Ovary (tissue), 9 donors: ENCODE results near the gene GLDN. TPM values are rescaled to one million over a fixed set of nuclear protein-coding genes. Genes with fewer than 3 reads are reported as not detected.

ENCODE experiments used
- DNase-seq, 5 donors: peaks; one replicate each; pipeline ENCODE4 v3.0.0-alpha.2; 2019 to 2020
- H3K27ac ChIP-seq, 2 donors: fragments of 200-600 bp; one replicate each; pipeline versions ENCODE4 v1.5.1 to v1.8.0; 2019 to 2022
- H3K27me3 ChIP-seq: fragments of 200-600 bp; one replicate; pipeline ENCODE4 v1.8.0; 2022
- H3K36me3 ChIP-seq: fragments of 200-600 bp; sonication (generic); one replicate; pipeline ENCODE4 v1.5.1; 2019
- H3K4me1 ChIP-seq: one replicate; pipeline ENCODE4 v1.8.1; 2013; ENCODE audit warnings: mild to moderate bottlenecking, moderate library complexity; ENCODE audit not compliant: insufficient read depth
- H3K4me3 ChIP-seq: fragments of 200-600 bp; sonication (generic); one replicate; pipeline ENCODE4 v1.5.1; 2017
- H3K9me3 ChIP-seq, 2 donors: fragments of 200-600 bp in 1 of 2; sonication (generic) in 1 of 2; one replicate each; pipeline versions ENCODE4 v1.5.1 to v1.8.1; 2013 to 2019; ENCODE audit warnings: mild to moderate bottlenecking in 1 of 2, moderate library complexity in 1 of 2
- EP300 ChIP-seq: sonication (generic); formaldehyde crosslinking; IDR thresholded peaks from one replicate; pipeline ENCODE4 v1.6.1; 2017; ENCODE audit warnings: antibody characterized with exemption
- POLR2A ChIP-seq: fragments of 450-650 bp; IDR thresholded peaks from one replicate; pipeline ENCODE4 v1.6.1; 2017; ENCODE audit warnings: antibody characterized with exemption, mild to moderate bottlenecking, moderate library complexity
- WGBS, 3 donors: extraction: QIAGEN DNeasy Blood & Tissue Kit in 1 of 3; methylation state at CpG; one replicate each; pipeline versions ENCODE4 v1.1.5 to v1.1.7; 2013 to 2017; 5-methylcytosine and 5-hydroxymethylcytosine counted together
- intact Hi-C, 4 donors: fragments of 100-400 bp; cut with DNase I; formaldehyde crosslinking; loops; one replicate each; pipeline versions ENCODE4 v1.11.0 to v1.15.1; 2022 to 2023
- microRNA-seq, 3 donors: library from miRNA; unstranded; fragments of <30 nt; microRNA quantifications; one replicate each; pipeline versions ENCODE4 to v1.2.0, GENCODE V29; 2019 to 2020
- polyA plus RNA-seq, 2 donors: library from polyadenylated mRNA; stranded (reverse); fragments of 200-250 nt in 1 of 2; fragments of 350-450 nt in 1 of 2; fragmentation: Illumina TruSeq in 1 of 2; extraction: RNeasy Lipid Tissue Mini Kit (QIAGEN cat#74804) in 1 of 2; gene quantifications; one replicate each; pipeline ENCODE4 v1.2.3, GENCODE V29; 2013 to 2014
- small RNA-seq: library from RNA; depleted of rRNA; stranded (forward); fragments of <200 nt; gene quantifications from one replicate; pipeline ENCODE3, GENCODE V24; 2016
- total RNA-seq, 7 donors: library from RNA; depleted of rRNA in 2 of 7; stranded (reverse); fragments of >200 nt in 2 of 7; fragmentation: NEBNext Ultra II Directional in 3 of 7; extraction: Animal tissue kit (Norgen Biotek cat#: 25700) in 3 of 7; gene quantifications; one replicate each; pipeline versions ENCODE4 v1.1.0 to v1.2.4, GENCODE V29; 2016 to 2023
- TF ChIP-seq, protein P1 (sequence below), 3 donors: fragments of 450-650 bp in 2 of 3; fragments of 200-600 bp in 1 of 3; IDR thresholded peaks; one replicate each; pipeline versions ENCODE4 v1.5.1 to v1.8.0; 2016 to 2022; ENCODE audit warnings: antibody characterized with exemption in 3 of 3, mild to moderate bottlenecking in 1 of 3
- donor health status: DM: no; HTN: no; CAD: no; lungs with moderate emphysema.
- donor health status: DM: no; HTN: no; CAD: no.
- donor health status: Bipolar disorder and iron deficiency.
- donor health status: DM: yes; HTN: yes; CAD: no.
- donor health status: DM: no; HTN: no; CAD: no.
- donor health status: DM: yes; HTN: yes; CAD: no.

Gene GLDN
- total and polyA plus RNA-seq, 9 donors, result 0.33 to 10.3 (median 2.3) TPM; not detected in 1

DNA sequence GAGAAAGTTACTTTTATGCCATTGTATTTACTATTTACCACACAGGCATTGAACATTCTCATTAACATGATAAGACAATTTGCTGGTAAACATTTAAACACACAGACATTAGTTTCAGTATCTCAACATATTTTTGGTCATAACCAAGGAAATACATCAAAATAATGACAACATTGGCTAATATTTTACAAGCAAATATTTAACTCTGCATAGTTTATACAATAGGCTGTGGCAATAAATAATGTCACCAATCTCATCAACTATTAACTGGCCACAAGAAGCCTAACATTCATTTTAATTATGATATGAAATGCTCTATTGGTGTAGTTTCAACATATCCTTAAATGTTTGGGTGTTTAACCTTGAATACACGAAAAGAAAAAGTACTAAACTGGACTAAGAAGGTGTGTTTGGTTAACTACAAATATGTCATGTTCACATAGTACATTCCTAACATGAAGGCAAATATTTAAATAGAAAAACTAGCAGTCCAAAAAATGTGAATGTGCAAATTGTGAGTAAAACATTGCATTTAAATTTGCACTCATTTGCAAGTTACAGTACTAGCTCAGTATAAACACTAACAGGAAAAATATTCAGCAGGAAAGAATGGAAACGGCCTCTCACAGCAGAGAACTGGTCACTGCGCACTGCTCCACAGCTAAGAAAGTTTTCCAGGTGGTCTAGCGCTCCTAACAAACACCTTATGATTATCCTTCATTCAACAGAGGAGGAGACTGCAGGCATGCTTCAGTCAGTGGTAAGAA lies 106.6 kb downstream of the GLDN start:
- H3K9me3 ChIP-seq, result no peaks in the 10 kb centered on the region
- no peaks in the 10 kb centered on the region for H3K27me3 ChIP-seq
- H3K27ac ChIP-seq, result no peak overlapping the region
- no peak for DNase-seq
- intact Hi-C loops, result no loop called here
- H3K4me3 ChIP-seq, result no peak overlapping the region
- 82 to 89% (median 85%) methylated on average over 4 of the region's 4 CpGs for WGBS, 3 donors
- TF ChIP-seq POLR2A (no peak), EP300 (no peak)
- TF ChIP-seq, protein P1, sequence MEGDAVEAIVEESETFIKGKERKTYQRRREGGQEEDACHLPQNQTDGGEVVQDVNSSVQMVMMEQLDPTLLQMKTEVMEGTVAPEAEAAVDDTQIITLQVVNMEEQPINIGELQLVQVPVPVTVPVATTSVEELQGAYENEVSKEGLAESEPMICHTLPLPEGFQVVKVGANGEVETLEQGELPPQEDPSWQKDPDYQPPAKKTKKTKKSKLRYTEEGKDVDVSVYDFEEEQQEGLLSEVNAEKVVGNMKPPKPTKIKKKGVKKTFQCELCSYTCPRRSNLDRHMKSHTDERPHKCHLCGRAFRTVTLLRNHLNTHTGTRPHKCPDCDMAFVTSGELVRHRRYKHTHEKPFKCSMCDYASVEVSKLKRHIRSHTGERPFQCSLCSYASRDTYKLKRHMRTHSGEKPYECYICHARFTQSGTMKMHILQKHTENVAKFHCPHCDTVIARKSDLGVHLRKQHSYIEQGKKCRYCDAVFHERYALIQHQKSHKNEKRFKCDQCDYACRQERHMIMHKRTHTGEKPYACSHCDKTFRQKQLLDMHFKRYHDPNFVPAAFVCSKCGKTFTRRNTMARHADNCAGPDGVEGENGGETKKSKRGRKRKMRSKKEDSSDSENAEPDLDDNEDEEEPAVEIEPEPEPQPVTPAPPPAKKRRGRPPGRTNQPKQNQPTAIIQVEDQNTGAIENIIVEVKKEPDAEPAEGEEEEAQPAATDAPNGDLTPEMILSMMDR (IDR thresholded peaks at IDR 0.05), result no peak
- H3K36me3 ChIP-seq, result no peaks in the 10 kb centered on the region
- H3K4me1 ChIP-seq, result no peaks in the 10 kb centered on the region

- no peak for TF ChIP-seq EP300
- TF ChIP-seq POLR2A, result no peak
- TF ChIP-seq, protein P1 (IDR thresholded peaks at IDR 0.05), result no peak
- 65 to 73% (median 66%) methylated on average over 7 of the region's 7 CpGs for WGBS, 3 donors
- H3K27ac ChIP-seq, result no peak overlapping the region
- intact Hi-C loops, result no loop called here
- H3K27me3 ChIP-seq, result no peaks in the 10 kb centered on the region
- H3K4me1 ChIP-seq, result no peaks in the 10 kb centered on the region
- no peaks in the 10 kb centered on the region for H3K9me3 ChIP-seq
- H3K4me3 ChIP-seq, result no peak overlapping the region
- no peak for DNase-seq
- no peaks in the 10 kb centered on the region for H3K36me3 ChIP-seq
Measured at GRCh38 chr15:51448622-51449399, 107.4 kb downstream of the GLDN start.

DNA sequence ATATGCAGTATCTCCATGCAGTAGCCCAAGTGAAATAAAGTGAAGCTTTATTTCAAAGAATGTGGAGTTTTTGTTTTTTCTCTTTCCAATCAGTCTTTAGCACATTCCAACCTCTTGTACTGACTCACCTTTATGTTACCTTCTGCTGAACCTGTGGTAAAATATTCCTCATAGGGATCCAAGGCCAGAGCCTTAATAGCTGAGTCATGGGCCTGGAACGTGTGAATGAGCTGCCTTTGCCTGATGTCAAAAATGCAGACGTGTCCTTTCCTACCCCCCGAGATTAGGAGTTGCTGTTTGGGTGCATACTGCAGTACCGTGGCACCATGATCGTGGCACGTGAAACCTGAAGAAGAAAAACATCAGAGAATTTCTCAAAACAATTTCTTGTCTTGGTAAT lies 108.5 kb downstream of the GLDN start:
- no peaks in the 10 kb centered on the region for H3K9me3 ChIP-seq
- H3K27me3 ChIP-seq, result no peaks in the 10 kb centered on the region
- no peaks in the 10 kb centered on the region for H3K36me3 ChIP-seq
- WGBS, 3 donors, result 63 to 80% (median 74%) methylated on average over 6 of the region's 6 CpGs
- H3K4me3 ChIP-seq, result no peak overlapping the region
- TF ChIP-seq EP300, result no peak
- H3K4me1 ChIP-seq, result no peaks in the 10 kb centered on the region
- intact Hi-C loops, result no loop called here
- no peak overlapping the region for H3K27ac ChIP-seq
- DNase-seq, result no peak

Small RNA genes lying within 50 kb of the gene (microRNA-seq; reads per million reads assigned to microRNA genes)
- gene MIR7973-1 (0 reads per million in 3 donors), gene MIR7973-2 (0 reads per million in 3 donors)

Small RNA genes lying within 50 kb of the gene (small RNA-seq; reads per million reads assigned to genes)
- gene AC020891.4 (not detected), gene MIR7973-1 (not detected)

Other genes starting within 250 kb of the GLDN start
- 10 to 100 TPM; 10.2 to 60.7 (median 24.1) TPM for gene TNFAIP8L3, start 246.7 kb upstream of the GLDN start, total RNA-seq
- 10 to 100 TPM; 11.6 to 76.5 TPM for gene TNFAIP8L3, start 246.7 kb upstream of the GLDN start, polyA plus RNA-seq
- 100 to 1,000 TPM in 1 of 7 donors, 10 to 100 TPM in 1, 1 to 10 TPM in 3, under 1 TPM in 2; 0.81 to 126 (median 1.3) TPM for gene CYP19A1, start 3.1 kb upstream of the GLDN start, total RNA-seq
- gene CYP19A1, start 3.1 kb upstream of the GLDN start, polyA plus RNA-seq, result 1,000 to 10,000 TPM in 1 of 2 donors, 1 to 10 TPM in 1; 1.4 to 1,570 TPM